GM23338 (cell line): Measurements from ENCODE around the gene NGEF. TPM values are rescaled to one million over a fixed set of nuclear protein-coding genes. Genes with fewer than 3 reads are reported as not detected.

ENCODE experiments used
- ATAC-seq: fragments of 200-7000 bp; cut with Tn5 transposase; 3 replicates; pipeline ENCODE4 v1.9.1; 2020
- DNase-seq: peaks from one replicate; pipeline ENCODE4 v3.0.0-alpha.2; 2015; ENCODE audit warnings: low spot score
- H2AFZ ChIP-seq: fragments of 200-600 bp; sonication (generic); 2 replicates; pipeline ENCODE4 v1.8.0; 2016; ENCODE audit warnings: antibody characterized with exemption, mild to moderate bottlenecking, moderate library complexity
- H3F3A ChIP-seq: fragments of 200-600 bp; sonication (generic); replicated peaks from 2 replicates; pipeline ENCODE4 v1.8.0; 2017; ENCODE audit warnings: antibody characterized with exemption, mixed run types, low read depth
- H3K27ac ChIP-seq: fragments of 200-600 bp; sonication (generic); 2 replicates; pipeline ENCODE4 v1.6.1; 2016; ENCODE audit warnings: low read depth
- H3K27me3 ChIP-seq: fragments of 200-600 bp; sonication (generic); 2 replicates; pipeline ENCODE4 v1.8.0; 2016; ENCODE audit warnings: mild to moderate bottlenecking, mixed run types, moderate library complexity; ENCODE audit not compliant: insufficient read depth
- H3K36me3 ChIP-seq: fragments of 200-600 bp; sonication (generic); 2 replicates; pipeline ENCODE4 v1.8.0; 2016; ENCODE audit warnings: mild to moderate bottlenecking; ENCODE audit not compliant: insufficient read depth
- H3K4me1 ChIP-seq: fragments of 200-600 bp; sonication (generic); 2 replicates; pipeline ENCODE4 v1.8.0; 2016; ENCODE audit warnings: mild to moderate bottlenecking, moderate library complexity; ENCODE audit not compliant: insufficient read depth
- H3K4me2 ChIP-seq: fragments of 200-600 bp; sonication (generic); 2 replicates; pipeline ENCODE4 v1.7.1; 2017; ENCODE audit warnings: mixed run types
- H3K4me3 ChIP-seq: fragments of 200-600 bp; sonication (generic); 2 replicates; pipeline ENCODE4 v1.6.1; 2016; ENCODE audit warnings: mixed run types
- H3K79me2 ChIP-seq: fragments of 200-600 bp; sonication (generic); replicated peaks from 2 replicates; pipeline ENCODE4 v1.8.0; 2017; ENCODE audit warnings: mild to moderate bottlenecking; ENCODE audit not compliant: insufficient read depth
- H3K9me2 ChIP-seq: fragments of 200-600 bp; sonication (generic); 2 replicates; pipeline ENCODE4 v1.8.0; 2017; ENCODE audit not compliant: insufficient read depth
- H4K20me1 ChIP-seq: fragments of 200-600 bp; sonication (generic); replicated peaks from 2 replicates; pipeline ENCODE4 v1.8.0; 2017; ENCODE audit warnings: mild to moderate bottlenecking; ENCODE audit not compliant: insufficient read depth
- H3K27ac Mint-ChIP-seq: 2 replicates; pipeline ENCODE4 v1.8.0; 2020; ENCODE audit warnings: inconsistent platforms, mild to moderate bottlenecking, moderate library complexity, mixed read lengths
- H3K27me3 Mint-ChIP-seq: 3 replicates; pipeline ENCODE4 v1.8.0; 2022; ENCODE audit warnings: low read depth, mild to moderate bottlenecking, moderate library complexity, mixed read lengths, inconsistent platforms; ENCODE audit not compliant: insufficient read depth, poor library complexity
- H3K36me3 Mint-ChIP-seq: 3 replicates; pipeline ENCODE4 v1.8.0; 2021; ENCODE audit warnings: low read depth, mild to moderate bottlenecking, inconsistent platforms, moderate library complexity, mixed read lengths
- H3K4me1 Mint-ChIP-seq: 3 replicates; pipeline ENCODE4 v1.8.0; 2020; ENCODE audit warnings: mild to moderate bottlenecking, inconsistent platforms, mixed read lengths
- H3K4me3 Mint-ChIP-seq: 3 replicates; pipeline ENCODE4 v1.8.0; 2021; ENCODE audit warnings: moderate library complexity, mild to moderate bottlenecking, inconsistent platforms, mixed read lengths
- H3K9me3 Mint-ChIP-seq: 3 replicates; pipeline ENCODE4 v1.8.0; 2020; ENCODE audit warnings: moderate library complexity, mild to moderate bottlenecking, inconsistent platforms, mixed read lengths
- CREB1 ChIP-seq: fragments of 250-450 bp; sonication (Bioruptor Pico); IDR thresholded peaks from 2 replicates; pipeline ENCODE4 v1.5.0; 2020; ENCODE audit warnings: low read depth, mild to moderate bottlenecking, moderate library complexity
- EZH2 ChIP-seq: fragments of 200-600 bp; sonication (generic); IDR thresholded peaks from one replicate; pipeline ENCODE4 v1.8.0; 2017; ENCODE audit warnings: antibody characterized with exemption, mild to moderate bottlenecking, low read depth; ENCODE audit not compliant: unreplicated experiment
- EZH2phosphoT487 ChIP-seq: fragments of 200-600 bp; sonication (generic); IDR thresholded peaks from one replicate; pipeline ENCODE4 v1.8.1; 2018; ENCODE audit warnings: antibody characterized with exemption; ENCODE audit not compliant: unreplicated experiment
- JUNB ChIP-seq: IDR thresholded peaks from one replicate; pipeline ENCODE4 v1.6.1; 2016; ENCODE audit warnings: antibody characterized with exemption; ENCODE audit not compliant: unreplicated experiment
- NANOG ChIP-seq: IDR thresholded peaks from 2 replicates; pipeline ENCODE4 v1.6.1; 2016; ENCODE audit warnings: antibody characterized with exemption, borderline replicate concordance
- POLR2AphosphoS5 ChIP-seq: IDR thresholded peaks from 2 replicates; pipeline ENCODE4 v1.6.1; 2016; ENCODE audit warnings: antibody characterized with exemption, low read depth
- STAT1 ChIP-seq: IDR thresholded peaks from one replicate; pipeline ENCODE4 v1.6.1; 2016; ENCODE audit warnings: antibody characterized with exemption; ENCODE audit not compliant: unreplicated experiment
- ZNF114 ChIP-seq: fragments of 250-450 bp; sonication (Bioruptor Pico); IDR thresholded peaks from 2 replicates; pipeline ENCODE4 v1.5.0; 2020; ENCODE audit warnings: mild to moderate bottlenecking, moderate library complexity
- ZNF331 ChIP-seq: fragments of 250-450 bp; sonication (Bioruptor Pico); IDR thresholded peaks from 2 replicates; pipeline ENCODE4 v1.5.0; 2020; ENCODE audit warnings: low read depth, mild to moderate bottlenecking, moderate library complexity
- polyA plus RNA-seq: library from polyadenylated mRNA; unstranded; fragments of >200 nt; fragmentation: Nextera tagmentation; extraction: Ambion mirVana; gene quantifications from 2 replicates; pipeline ENCODE4 v1.2.1, GENCODE V29; 2016
- total RNA-seq: library from RNA; depleted of rRNA; stranded (reverse); fragments of >200 nt; shearing (Covaris generic); gene quantifications from 2 replicates; pipeline ENCODE4 v1.2.3, GENCODE V29; 2014
- TF ChIP-seq, protein P1 (sequence below): IDR thresholded peaks from one replicate; pipeline ENCODE4 v1.6.1; 2018; ENCODE audit warnings: antibody characterized with exemption; ENCODE audit not compliant: unreplicated experiment
- TF ChIP-seq, protein P2 (sequence below): IDR thresholded peaks from 2 replicates; pipeline ENCODE4 v1.6.1; 2016; ENCODE audit warnings: antibody characterized with exemption
- TF ChIP-seq, protein P3 (sequence below), 2 experiments: fragments of 200-600 bp in 1 of 2; sonication (generic) in 1 of 2; conservative IDR thresholded peaks; 2 replicates each; pipeline versions ENCODE4 v1.5.1 to v1.6.1; 2016 to 2017; ENCODE audit warnings: antibody characterized with exemption in 2 of 2, low read depth in 2 of 2, mild to moderate bottlenecking in 2 of 2, moderate library complexity in 1 of 2
- TF ChIP-seq, protein P4 (sequence below): fragments of 250-450 bp; sonication (Bioruptor Pico); IDR thresholded peaks from 2 replicates; pipeline ENCODE4 v1.5.0; 2020; ENCODE audit warnings: mild to moderate bottlenecking, moderate library complexity

NGEF gene
- total and polyA plus RNA-seq, 2 experiments from 2014 or later: 1.8 to 5.4 TPM

DNA sequence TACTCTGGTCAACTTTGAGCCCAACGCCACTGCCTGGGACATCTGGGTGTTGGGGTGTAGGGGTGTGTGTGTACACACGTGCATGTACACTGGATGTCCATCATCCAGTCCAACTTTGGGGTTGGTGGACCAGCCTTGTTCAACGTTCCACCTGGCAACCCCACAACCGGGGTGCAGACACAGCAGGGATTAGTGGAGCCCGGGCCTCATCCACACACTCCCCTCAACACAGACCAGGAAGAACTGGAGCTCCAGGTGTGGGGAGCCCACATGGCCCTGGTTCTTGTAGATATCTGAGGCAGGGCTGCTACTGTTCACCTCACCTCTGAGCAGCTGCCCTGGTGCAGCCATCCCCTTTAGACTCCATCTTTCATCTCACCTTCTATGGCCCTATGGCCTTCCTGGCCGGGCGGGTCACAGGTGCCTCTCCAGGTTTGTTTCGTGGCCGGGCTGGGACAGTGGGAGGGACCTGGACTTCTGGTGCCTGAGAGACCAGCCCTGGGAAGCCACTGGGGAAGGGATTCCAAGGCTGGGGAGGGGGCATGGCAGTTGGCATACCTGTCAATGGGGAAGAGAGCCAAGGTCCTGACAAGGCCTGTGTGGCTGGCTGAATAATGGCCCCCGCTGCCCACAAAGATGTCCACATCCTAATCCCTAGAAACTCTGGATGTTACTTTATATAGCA lies 26.9 kb upstream of the NGEF start:
- Histone ChIP-seq H3K36me3 (no peaks in the 10 kb centered on the region), H3F3A (peaks cover 13% of the 10 kb centered on the region), H3K9me2 (peaks cover 6% of the 10 kb centered on the region; the same call in 1 of the 2 replicates), H3K27ac (no peak overlapping the region), H2AFZ (no peak overlapping the region), H3K4me2 (no peak overlapping the region), H3K27me3 (no peaks in the 10 kb centered on the region), H3K4me1 (no peaks in the 10 kb centered on the region), H3K4me3 (no peak overlapping the region), H4K20me1 (no peaks in the 10 kb centered on the region), H3K79me2 (no peaks in the 10 kb centered on the region)
- H3K9me3 Mint-ChIP-seq: peaks cover 3% of the 10 kb centered on the region; the same call in 1 of the 3 replicates
- no peak for ATAC-seq
- H3K27ac Mint-ChIP-seq: no peak overlapping the region
- peaks cover 3% of the 10 kb centered on the region for H3K27me3 Mint-ChIP-seq
- TF ChIP-seq NANOG (no peak), EZH2 (no peak), JUNB (no peak), ZNF114 (CRISPR knock-in tag) (no peak), ZNF331 (CRISPR knock-in tag) (no peak), EZH2phosphoT487 (no peak), CREB1 (CRISPR knock-in tag) (no peak), STAT1 (no peak), POLR2AphosphoS5 (no peak)
- TF ChIP-seq, protein P1, sequence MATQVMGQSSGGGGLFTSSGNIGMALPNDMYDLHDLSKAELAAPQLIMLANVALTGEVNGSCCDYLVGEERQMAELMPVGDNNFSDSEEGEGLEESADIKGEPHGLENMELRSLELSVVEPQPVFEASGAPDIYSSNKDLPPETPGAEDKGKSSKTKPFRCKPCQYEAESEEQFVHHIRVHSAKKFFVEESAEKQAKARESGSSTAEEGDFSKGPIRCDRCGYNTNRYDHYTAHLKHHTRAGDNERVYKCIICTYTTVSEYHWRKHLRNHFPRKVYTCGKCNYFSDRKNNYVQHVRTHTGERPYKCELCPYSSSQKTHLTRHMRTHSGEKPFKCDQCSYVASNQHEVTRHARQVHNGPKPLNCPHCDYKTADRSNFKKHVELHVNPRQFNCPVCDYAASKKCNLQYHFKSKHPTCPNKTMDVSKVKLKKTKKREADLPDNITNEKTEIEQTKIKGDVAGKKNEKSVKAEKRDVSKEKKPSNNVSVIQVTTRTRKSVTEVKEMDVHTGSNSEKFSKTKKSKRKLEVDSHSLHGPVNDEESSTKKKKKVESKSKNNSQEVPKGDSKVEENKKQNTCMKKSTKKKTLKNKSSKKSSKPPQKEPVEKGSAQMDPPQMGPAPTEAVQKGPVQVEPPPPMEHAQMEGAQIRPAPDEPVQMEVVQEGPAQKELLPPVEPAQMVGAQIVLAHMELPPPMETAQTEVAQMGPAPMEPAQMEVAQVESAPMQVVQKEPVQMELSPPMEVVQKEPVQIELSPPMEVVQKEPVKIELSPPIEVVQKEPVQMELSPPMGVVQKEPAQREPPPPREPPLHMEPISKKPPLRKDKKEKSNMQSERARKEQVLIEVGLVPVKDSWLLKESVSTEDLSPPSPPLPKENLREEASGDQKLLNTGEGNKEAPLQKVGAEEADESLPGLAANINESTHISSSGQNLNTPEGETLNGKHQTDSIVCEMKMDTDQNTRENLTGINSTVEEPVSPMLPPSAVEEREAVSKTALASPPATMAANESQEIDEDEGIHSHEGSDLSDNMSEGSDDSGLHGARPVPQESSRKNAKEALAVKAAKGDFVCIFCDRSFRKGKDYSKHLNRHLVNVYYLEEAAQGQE: no peak
- TF ChIP-seq, protein P2, sequence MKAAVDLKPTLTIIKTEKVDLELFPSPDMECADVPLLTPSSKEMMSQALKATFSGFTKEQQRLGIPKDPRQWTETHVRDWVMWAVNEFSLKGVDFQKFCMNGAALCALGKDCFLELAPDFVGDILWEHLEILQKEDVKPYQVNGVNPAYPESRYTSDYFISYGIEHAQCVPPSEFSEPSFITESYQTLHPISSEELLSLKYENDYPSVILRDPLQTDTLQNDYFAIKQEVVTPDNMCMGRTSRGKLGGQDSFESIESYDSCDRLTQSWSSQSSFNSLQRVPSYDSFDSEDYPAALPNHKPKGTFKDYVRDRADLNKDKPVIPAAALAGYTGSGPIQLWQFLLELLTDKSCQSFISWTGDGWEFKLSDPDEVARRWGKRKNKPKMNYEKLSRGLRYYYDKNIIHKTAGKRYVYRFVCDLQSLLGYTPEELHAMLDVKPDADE: no peak
- TF ChIP-seq, protein P3, sequence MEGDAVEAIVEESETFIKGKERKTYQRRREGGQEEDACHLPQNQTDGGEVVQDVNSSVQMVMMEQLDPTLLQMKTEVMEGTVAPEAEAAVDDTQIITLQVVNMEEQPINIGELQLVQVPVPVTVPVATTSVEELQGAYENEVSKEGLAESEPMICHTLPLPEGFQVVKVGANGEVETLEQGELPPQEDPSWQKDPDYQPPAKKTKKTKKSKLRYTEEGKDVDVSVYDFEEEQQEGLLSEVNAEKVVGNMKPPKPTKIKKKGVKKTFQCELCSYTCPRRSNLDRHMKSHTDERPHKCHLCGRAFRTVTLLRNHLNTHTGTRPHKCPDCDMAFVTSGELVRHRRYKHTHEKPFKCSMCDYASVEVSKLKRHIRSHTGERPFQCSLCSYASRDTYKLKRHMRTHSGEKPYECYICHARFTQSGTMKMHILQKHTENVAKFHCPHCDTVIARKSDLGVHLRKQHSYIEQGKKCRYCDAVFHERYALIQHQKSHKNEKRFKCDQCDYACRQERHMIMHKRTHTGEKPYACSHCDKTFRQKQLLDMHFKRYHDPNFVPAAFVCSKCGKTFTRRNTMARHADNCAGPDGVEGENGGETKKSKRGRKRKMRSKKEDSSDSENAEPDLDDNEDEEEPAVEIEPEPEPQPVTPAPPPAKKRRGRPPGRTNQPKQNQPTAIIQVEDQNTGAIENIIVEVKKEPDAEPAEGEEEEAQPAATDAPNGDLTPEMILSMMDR (conservative IDR thresholded peaks at IDR 0.05; ENCODE audit: low read depth in 2 of 2): no peak
- TF ChIP-seq, protein P4, sequence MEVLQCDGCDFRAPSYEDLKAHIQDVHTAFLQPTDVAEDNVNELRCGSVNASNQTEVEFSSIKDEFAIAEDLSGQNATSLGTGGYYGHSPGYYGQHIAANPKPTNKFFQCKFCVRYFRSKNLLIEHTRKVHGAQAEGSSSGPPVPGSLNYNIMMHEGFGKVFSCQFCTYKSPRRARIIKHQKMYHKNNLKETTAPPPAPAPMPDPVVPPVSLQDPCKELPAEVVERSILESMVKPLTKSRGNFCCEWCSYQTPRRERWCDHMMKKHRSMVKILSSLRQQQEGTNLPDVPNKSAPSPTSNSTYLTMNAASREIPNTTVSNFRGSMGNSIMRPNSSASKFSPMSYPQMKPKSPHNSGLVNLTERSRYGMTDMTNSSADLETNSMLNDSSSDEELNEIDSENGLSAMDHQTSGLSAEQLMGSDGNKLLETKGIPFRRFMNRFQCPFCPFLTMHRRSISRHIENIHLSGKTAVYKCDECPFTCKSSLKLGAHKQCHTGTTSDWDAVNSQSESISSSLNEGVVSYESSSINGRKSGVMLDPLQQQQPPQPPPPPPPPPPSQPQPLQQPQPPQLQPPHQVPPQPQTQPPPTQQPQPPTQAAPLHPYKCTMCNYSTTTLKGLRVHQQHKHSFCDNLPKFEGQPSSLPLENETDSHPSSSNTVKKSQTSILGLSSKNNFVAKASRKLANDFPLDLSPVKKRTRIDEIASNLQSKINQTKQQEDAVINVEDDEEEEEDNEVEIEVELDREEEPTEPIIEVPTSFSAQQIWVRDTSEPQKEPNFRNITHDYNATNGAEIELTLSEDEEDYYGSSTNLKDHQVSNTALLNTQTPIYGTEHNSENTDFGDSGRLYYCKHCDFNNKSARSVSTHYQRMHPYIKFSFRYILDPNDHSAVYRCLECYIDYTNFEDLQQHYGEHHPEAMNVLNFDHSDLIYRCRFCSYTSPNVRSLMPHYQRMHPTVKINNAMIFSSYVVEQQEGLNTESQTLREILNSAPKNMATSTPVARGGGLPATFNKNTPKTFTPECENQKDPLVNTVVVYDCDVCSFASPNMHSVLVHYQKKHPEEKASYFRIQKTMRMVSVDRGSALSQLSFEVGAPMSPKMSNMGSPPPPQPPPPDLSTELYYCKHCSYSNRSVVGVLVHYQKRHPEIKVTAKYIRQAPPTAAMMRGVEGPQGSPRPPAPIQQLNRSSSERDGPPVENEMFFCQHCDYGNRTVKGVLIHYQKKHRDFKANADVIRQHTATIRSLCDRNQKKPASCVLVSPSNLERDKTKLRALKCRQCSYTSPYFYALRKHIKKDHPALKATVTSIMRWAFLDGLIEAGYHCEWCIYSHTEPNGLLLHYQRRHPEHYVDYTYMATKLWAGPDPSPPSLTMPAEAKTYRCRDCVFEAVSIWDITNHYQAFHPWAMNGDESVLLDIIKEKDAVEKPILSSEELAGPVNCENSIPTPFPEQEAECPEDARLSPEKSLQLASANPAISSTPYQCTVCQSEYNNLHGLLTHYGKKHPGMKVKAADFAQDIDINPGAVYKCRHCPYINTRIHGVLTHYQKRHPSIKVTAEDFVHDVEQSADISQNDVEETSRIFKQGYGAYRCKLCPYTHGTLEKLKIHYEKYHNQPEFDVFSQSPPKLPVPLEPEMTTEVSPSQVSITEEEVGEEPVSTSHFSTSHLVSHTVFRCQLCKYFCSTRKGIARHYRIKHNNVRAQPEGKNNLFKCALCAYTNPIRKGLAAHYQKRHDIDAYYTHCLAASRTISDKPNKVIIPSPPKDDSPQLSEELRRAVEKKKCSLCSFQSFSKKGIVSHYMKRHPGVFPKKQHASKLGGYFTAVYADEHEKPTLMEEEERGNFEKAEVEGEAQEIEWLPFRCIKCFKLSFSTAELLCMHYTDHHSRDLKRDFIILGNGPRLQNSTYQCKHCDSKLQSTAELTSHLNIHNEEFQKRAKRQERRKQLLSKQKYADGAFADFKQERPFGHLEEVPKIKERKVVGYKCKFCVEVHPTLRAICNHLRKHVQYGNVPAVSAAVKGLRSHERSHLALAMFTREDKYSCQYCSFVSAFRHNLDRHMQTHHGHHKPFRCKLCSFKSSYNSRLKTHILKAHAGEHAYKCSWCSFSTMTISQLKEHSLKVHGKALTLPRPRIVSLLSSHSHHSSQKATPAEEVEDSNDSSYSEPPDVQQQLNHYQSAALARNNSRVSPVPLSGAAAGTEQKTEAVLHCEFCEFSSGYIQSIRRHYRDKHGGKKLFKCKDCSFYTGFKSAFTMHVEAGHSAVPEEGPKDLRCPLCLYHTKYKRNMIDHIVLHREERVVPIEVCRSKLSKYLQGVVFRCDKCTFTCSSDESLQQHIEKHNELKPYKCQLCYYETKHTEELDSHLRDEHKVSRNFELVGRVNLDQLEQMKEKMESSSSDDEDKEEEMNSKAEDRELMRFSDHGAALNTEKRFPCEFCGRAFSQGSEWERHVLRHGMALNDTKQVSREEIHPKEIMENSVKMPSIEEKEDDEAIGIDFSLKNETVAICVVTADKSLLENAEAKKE: no peak
- no peaks in the 10 kb centered on the region; the same call in 2 of the 3 replicates for H3K4me1 Mint-ChIP-seq
- no peak overlapping the region for H3K4me3 Mint-ChIP-seq
- DNase-seq: no peak
- H3K36me3 Mint-ChIP-seq: peaks cover 3% of the 10 kb centered on the region; the same call in 1 of the 3 replicates
